ENCODE measurements around the gene ELK4. TPM values are rescaled to one million over a fixed set of nuclear protein-coding genes. Genes with fewer than 3 reads are reported as not detected.

Gene ELK4
- total and polyA plus RNA-seq, 2 of the 8 experiments (the other 6 are each of a cell fraction or from before 2014, with no cell fraction given) = 2.9 to 26.3 TPM

DNA sequence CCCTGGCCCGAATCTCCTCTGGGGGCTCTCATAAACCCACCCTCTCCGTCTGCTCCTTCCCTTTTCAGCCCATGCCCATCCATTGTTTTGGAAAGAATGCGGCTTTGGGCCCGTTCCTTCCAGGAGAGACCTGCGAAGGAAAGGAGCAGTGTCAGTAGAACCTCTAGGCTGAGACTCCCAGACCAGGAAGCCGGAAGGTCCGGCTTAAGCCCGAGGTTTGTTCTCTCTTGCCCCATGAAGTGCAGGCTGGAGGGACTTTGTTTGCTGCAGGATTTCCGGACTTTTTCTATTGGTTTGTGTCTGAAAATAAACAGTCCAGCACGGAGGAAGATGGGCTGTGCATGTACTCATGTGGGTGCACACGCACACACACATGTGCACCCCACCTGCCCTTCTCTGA, 49.8 kb downstream of the ELK4 start:
- Histone ChIP-seq H4K8ac (ENCODE audit: extremely low read depth, insufficient read depth, low read length) (no peak overlapping the region), H3K56ac (replicated peaks; ENCODE audit: insufficient read length, low read depth, low read length) (no peak overlapping the region), H3K4ac (replicated peaks; ENCODE audit: insufficient read length, low read depth, low read length) (no peak overlapping the region), H3K27me3 (replicated peaks in 1 of 4; ENCODE audit: control insufficient read depth in 3 of 4, extremely low read depth in 1 of 4, insufficient read depth in 3 of 4, low read length in 3 of 4) (peaks cover 0 to 8% (median 3%) of the 10 kb centered on the region in 4 experiments; a peak in 3 of 7 replicates), H3K4me3 (ENCODE audit: extremely low read depth in 1 of 4, insufficient read depth in 2 of 4, low read depth in 3 of 4, low read length in 4 of 4) (no peak overlapping the region), H3K23me2 (ENCODE audit: low read depth, low read length) (0 out of 2 replicates have a peak, but pooled peaks cover 2% of the 10 kb centered on the region), H3K23ac (ENCODE audit: insufficient read length) (no peak overlapping the region), H3K27ac (ENCODE audit: low read depth, low read length) (no peak overlapping the region), H3K14ac (ENCODE audit: insufficient read length) (no peak overlapping the region), H2BK5ac (ENCODE audit: low read depth, low read length) (no peak overlapping the region), H3K79me2 (ENCODE audit: control insufficient read depth in 1 of 2, insufficient read depth in 2 of 2, low read length in 2 of 2) (no peaks in the 10 kb centered on the region), H4K91ac (replicated peaks; ENCODE audit: insufficient read length, low read length) (no peak overlapping the region), H3K4me2 (ENCODE audit: insufficient read depth in 1 of 2, low read depth in 2 of 2, low read length in 2 of 2) (no peak overlapping the region), H2BK120ac (replicated peaks; ENCODE audit: low read depth, low read length) (no peak overlapping the region), H3K9me3 (ENCODE audit: insufficient read depth in 2 of 2, low read depth in 1 of 2, low read length in 1 of 2) (no peaks in the 10 kb centered on the region), H2BK20ac (ENCODE audit: low read length) (no peak overlapping the region), H2BK12ac (ENCODE audit: low read depth, low read length) (no peak overlapping the region), H2BK15ac (ENCODE audit: low read length) (no peak overlapping the region), H3K79me1 (ENCODE audit: low read depth, low read length) (no peaks in the 10 kb centered on the region), H2AFZ (ENCODE audit: low read length) (no peak overlapping the region), H4K20me1 (replicated peaks in 1 of 2; ENCODE audit: control insufficient read depth in 1 of 2, insufficient read depth in 2 of 2, low read length in 2 of 2) (no peaks in the 10 kb centered on the region), H3K9ac (replicated peaks in 1 of 4; ENCODE audit: extremely low read depth in 1 of 4, low read depth in 3 of 4, low read length in 3 of 4) (no peak overlapping the region), H3K18ac (ENCODE audit: extremely low read depth, low read length) (no peak overlapping the region), H2AK5ac (ENCODE audit: low read depth, low read length) (no peak overlapping the region), H4K5ac (ENCODE audit: insufficient read length, low read depth, low read length) (no peak overlapping the region), H3K4me1 (replicated peaks in 1 of 4; ENCODE audit: control insufficient read depth in 3 of 4, insufficient read depth in 4 of 4, low read length in 3 of 4) (peaks cover 0 to 11% (median 0%) of the 10 kb centered on the region in 4 experiments; a peak in 5 of 7 replicates), H3K36me3 (ENCODE audit: control insufficient read depth in 2 of 4, insufficient read depth in 4 of 4, low read length in 3 of 4) (no peaks in the 10 kb centered on the region)
- FAIRE-seq (no peak), DNase-seq (ENCODE audit: low read depth in 1 of 2, low spot score in 2 of 2) (no peak)
- POLR2A ChIA-PET (ENCODE audit: partially characterized antibody) = interaction anchor here (1.6 kb wide), 1 partner anchor 12 kb away, joined by 4 read pairs; no protein-coding TSS in a partner anchor
- CTCF ChIA-PET (ENCODE audit: partially characterized antibody) = interaction anchor here (1.1 to 5.4 kb wide), 4 partner anchors 10 to 95 kb away, joined by 3 to 33 read pairs (median 11); no protein-coding TSS in a partner anchor
- 85% methylated on average over 11 of the region's 11 CpGs; no CpG with 5 or more reads in 1 of the 2 experiments for WGBS, 2 experiments (ENCODE audit: extremely low coverage in 1 of 2, insufficient coverage in 1 of 2, insufficient read length in 1 of 2, insufficient replicate concordance in 2 of 2, low coverage in 1 of 2, low lambda C conversion rate in 2 of 2, missing lambda C conversion rate in 1 of 2)
- TF ChIP-seq GTF2F1 (IDR thresholded peaks at IDR 0.05; ENCODE audit: borderline replicate concordance, low read depth, low read length) = no peak
- no peak for TF ChIP-seq SP4 (IDR thresholded peaks at IDR 0.05; ENCODE audit: low read length)
- TF ChIP-seq, protein P1, sequence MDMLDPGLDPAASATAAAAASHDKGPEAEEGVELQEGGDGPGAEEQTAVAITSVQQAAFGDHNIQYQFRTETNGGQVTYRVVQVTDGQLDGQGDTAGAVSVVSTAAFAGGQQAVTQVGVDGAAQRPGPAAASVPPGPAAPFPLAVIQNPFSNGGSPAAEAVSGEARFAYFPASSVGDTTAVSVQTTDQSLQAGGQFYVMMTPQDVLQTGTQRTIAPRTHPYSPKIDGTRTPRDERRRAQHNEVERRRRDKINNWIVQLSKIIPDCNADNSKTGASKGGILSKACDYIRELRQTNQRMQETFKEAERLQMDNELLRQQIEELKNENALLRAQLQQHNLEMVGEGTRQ (IDR thresholded peaks at IDR 0.05; ENCODE audit: low read length) = no peak
- TF ChIP-seq SRF (IDR thresholded peaks at IDR 0.05; ENCODE audit: low read depth, low read length) = no peak
- no peak for TF ChIP-seq PHF8 (conservative IDR thresholded peaks at IDR 0.05; ENCODE audit: low read depth, low read length)
- TF ChIP-seq TAF7 (optimal IDR thresholded peaks at IDR 0.05; ENCODE audit: borderline replicate concordance, low read depth, low read length) = no peak
- TF ChIP-seq CBX5 (IDR thresholded peaks at IDR 0.05; ENCODE audit: low read depth, low read length) = no peak
- TF ChIP-seq RBBP5 (IDR thresholded peaks at IDR 0.05; ENCODE audit: borderline replicate concordance, low read depth, low read length) = no peak
- no peak for TF ChIP-seq JUN (IDR thresholded peaks at IDR 0.05; ENCODE audit: low read depth, low read length)
- TF ChIP-seq SIX5 (IDR thresholded peaks at IDR 0.05; ENCODE audit: low read depth, low read length) = no peak
- no peak for TF ChIP-seq JUND (IDR thresholded peaks at IDR 0.05; ENCODE audit: low read length)
- TF ChIP-seq SAP30 (IDR thresholded peaks at IDR 0.05; ENCODE audit: insufficient read depth, insufficient replicate concordance, low read length) = no peak
- TF ChIP-seq YY1 (IDR thresholded peaks at IDR 0.05; ENCODE audit: low read depth, low read length) = no peak
- no peak for TF ChIP-seq KDM1A (IDR thresholded peaks at IDR 0.05; ENCODE audit: borderline replicate concordance, low read length)
